ENCODE results near the gene ASAP3.

DNA sequence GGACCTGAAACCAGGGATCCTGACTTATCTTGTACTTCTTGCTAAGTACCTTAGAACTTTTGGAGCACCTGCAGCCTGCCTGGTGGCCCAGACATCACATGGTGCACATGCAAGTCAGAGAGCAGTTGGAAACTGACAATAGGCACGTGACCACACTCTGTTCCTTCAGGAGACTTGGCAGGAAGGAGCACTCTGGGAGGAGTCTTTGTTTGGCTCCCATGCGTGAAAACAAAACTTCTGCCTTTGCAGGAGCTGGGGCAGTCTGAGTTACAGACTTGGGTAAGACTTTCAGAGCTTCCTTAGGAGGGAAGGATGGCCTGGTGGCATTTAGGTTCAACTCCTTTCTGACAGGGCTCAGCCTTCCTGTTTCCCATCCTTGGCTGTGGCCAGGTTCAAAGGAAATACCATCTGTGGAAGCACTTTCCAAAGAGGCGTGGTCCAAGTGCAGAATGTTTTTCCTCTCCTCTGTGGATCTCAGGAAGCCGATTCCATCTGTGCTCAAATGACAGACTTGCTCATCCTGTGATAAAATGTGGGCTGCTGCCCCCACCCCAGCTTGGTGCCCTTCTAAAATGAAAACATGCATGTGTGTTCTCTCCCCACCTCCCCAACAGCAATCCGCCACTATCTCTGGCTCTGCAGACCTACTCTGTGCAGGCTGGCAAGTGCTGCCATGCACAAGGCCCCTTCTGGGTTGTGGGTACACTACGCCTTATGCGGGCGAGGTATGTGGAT is 100.2 kb downstream of the ASAP3 start:
- TF ChIP-seq EZH2 (IDR thresholded peaks at IDR 0.05; ENCODE audit: borderline replicate concordance, low read depth, low read length, severe bottlenecking) (no peak), CTCF (IDR thresholded peaks at IDR 0.05; ENCODE audit: borderline replicate concordance, extremely low read depth, low read length, poor library complexity, severe bottlenecking) (no peak)
